Activated naive CD4-positive, alpha-beta T cell treated with anti-CD3 and anti-CD28 coated beads, Interleukin-2, amount 10 ng/mL, durations not matched to agents 7 days and 5 days (primary cell): Measurements from ENCODE around the gene GGACT.

ENCODE experiments used
- CTCF ChIA-PET: fragments of 350-600 bp; sonication (Branson Sonifier 250); formaldehyde crosslinking; loops from one replicate; lab custom pipeline; 2021; ENCODE audit warnings: antibody characterized with exemption; lab: Charles Lee
- DNase-seq: peaks from one replicate; pipeline ENCODE4 v3.0.0-alpha.2; 2020
- H3K27ac Mint-ChIP-seq: one replicate; pipeline ENCODE4 v1.8.0; 2021; ENCODE audit warnings: mild to moderate bottlenecking, moderate library complexity, mixed read lengths
- H3K27me3 Mint-ChIP-seq: one replicate; pipeline ENCODE4 v1.8.0; 2021; ENCODE audit warnings: mild to moderate bottlenecking, mixed read lengths
- H3K36me3 Mint-ChIP-seq: one replicate; pipeline ENCODE4 v1.8.0; 2021; ENCODE audit warnings: mixed read lengths
- H3K4me1 Mint-ChIP-seq: one replicate; pipeline ENCODE4 v1.8.0; 2021; ENCODE audit warnings: mixed read lengths
- H3K4me3 Mint-ChIP-seq: one replicate; pipeline ENCODE4 v1.8.0; 2021; ENCODE audit warnings: mild to moderate bottlenecking, moderate library complexity, mixed read lengths
- H3K9me3 Mint-ChIP-seq: one replicate; pipeline ENCODE4 v1.8.0; 2021; ENCODE audit warnings: mixed read lengths

GGACT gene

GRCh38 chr13:100495455-100495854, 93.1 kb downstream of the GGACT start:
- DNase-seq, result no peak
- CTCF ChIA-PET, result no interaction called here
- H3K9me3 Mint-ChIP-seq, result no peaks in the 10 kb centered on the region
- no peak overlapping the region for H3K27ac Mint-ChIP-seq
- H3K27me3 Mint-ChIP-seq, result no peaks in the 10 kb centered on the region
- no peaks in the 10 kb centered on the region for H3K36me3 Mint-ChIP-seq
- no peak overlapping the region for H3K4me3 Mint-ChIP-seq
- H3K4me1 Mint-ChIP-seq, result no peaks in the 10 kb centered on the region

GRCh38 chr13:100493418-100493817, 95.2 kb downstream of the GGACT start:
- no peak for DNase-seq
- Mint-ChIP-seq H3K27me3 (no peaks in the 10 kb centered on the region), H3K27ac (no peak overlapping the region), H3K36me3 (no peaks in the 10 kb centered on the region), H3K9me3 (no peaks in the 10 kb centered on the region), H3K4me3 (no peak overlapping the region), H3K4me1 (no peaks in the 10 kb centered on the region)
- CTCF ChIA-PET, result interaction anchor here (1.1 kb wide), 1 partner anchor 9 kb away, joined by 3 read pairs; no protein-coding TSS in a partner anchor

- H3K9me3 Mint-ChIP-seq, result no peaks in the 10 kb centered on the region
- DNase-seq, result no peak
- H3K36me3 Mint-ChIP-seq, result no peaks in the 10 kb centered on the region
- no peaks in the 10 kb centered on the region for H3K4me1 Mint-ChIP-seq
- CTCF ChIA-PET, result no interaction called here
- H3K27ac Mint-ChIP-seq, result no peak overlapping the region
- H3K4me3 Mint-ChIP-seq, result no peak overlapping the region
- no peaks in the 10 kb centered on the region for H3K27me3 Mint-ChIP-seq
Observed at GRCh38 chr13:100491164-100491842, 97.3 kb downstream of the GGACT start.

GRCh38 chr13:100490692-100491091, 97.9 kb downstream of the GGACT start:
- Mint-ChIP-seq H3K9me3 (no peaks in the 10 kb centered on the region), H3K4me1 (no peaks in the 10 kb centered on the region), H3K4me3 (no peak overlapping the region), H3K36me3 (no peaks in the 10 kb centered on the region), H3K27me3 (no peaks in the 10 kb centered on the region), H3K27ac (no peak overlapping the region)
- CTCF ChIA-PET, result interaction anchor here (0.7 kb wide), 1 partner anchor 25 kb away, joined by 3 read pairs; no protein-coding TSS in a partner anchor
- no peak for DNase-seq

GRCh38 chr13:100485265-100485664, 103.3 kb downstream of the GGACT start:
- Mint-ChIP-seq H3K27me3 (no peaks in the 10 kb centered on the region), H3K9me3 (no peaks in the 10 kb centered on the region), H3K27ac (peak overlapping the region; percentile 47), H3K4me3 (no peak overlapping the region), H3K4me1 (peaks cover 25% of the 10 kb centered on the region), H3K36me3 (no peaks in the 10 kb centered on the region)
- CTCF ChIA-PET, result no interaction called here
- no peak for DNase-seq

- Mint-ChIP-seq H3K27me3 (no peaks in the 10 kb centered on the region), H3K36me3 (no peaks in the 10 kb centered on the region), H3K9me3 (no peaks in the 10 kb centered on the region), H3K4me1 (peaks cover 25% of the 10 kb centered on the region), H3K4me3 (no peak overlapping the region), H3K27ac (peak overlapping the region; percentile 34)
- CTCF ChIA-PET, result no interaction called here
- DNase-seq, result no peak
Observed at GRCh38 chr13:100484702-100485101, 103.9 kb downstream of the GGACT start.

GRCh38 chr13:100483841-100484381, 104.7 kb downstream of the GGACT start:
- Mint-ChIP-seq H3K4me1 (peaks cover 25% of the 10 kb centered on the region), H3K27me3 (no peaks in the 10 kb centered on the region), H3K4me3 (no peak overlapping the region), H3K36me3 (no peaks in the 10 kb centered on the region), H3K27ac (peak overlapping the region; percentile 56), H3K9me3 (no peaks in the 10 kb centered on the region)
- CTCF ChIA-PET, result no interaction called here
- no peak for DNase-seq

- CTCF ChIA-PET, result no interaction called here
- Mint-ChIP-seq H3K4me1 (peaks cover 25% of the 10 kb centered on the region), H3K27me3 (no peaks in the 10 kb centered on the region), H3K36me3 (no peaks in the 10 kb centered on the region), H3K9me3 (no peaks in the 10 kb centered on the region), H3K27ac (no peak overlapping the region), H3K4me3 (no peak overlapping the region)
- DNase-seq, result no peak
Observed at GRCh38 chr13:100483139-100483538, 105.5 kb downstream of the GGACT start.

- Mint-ChIP-seq H3K36me3 (no peaks in the 10 kb centered on the region), H3K27ac (no peak overlapping the region), H3K27me3 (no peaks in the 10 kb centered on the region), H3K4me3 (no peak overlapping the region), H3K4me1 (peaks cover 25% of the 10 kb centered on the region), H3K9me3 (no peaks in the 10 kb centered on the region)
- no peak for DNase-seq
- CTCF ChIA-PET, result no interaction called here
Observed at GRCh38 chr13:100480676-100481075, 107.9 kb downstream of the GGACT start.
